Dermis blood vessel endothelial cell (primary cell): ENCODE results near the gene EIPR1. TPM values are rescaled to one million over a fixed set of nuclear protein-coding genes. Genes with fewer than 3 reads are reported as not detected.

Experiments
- DNase-seq: peaks from one replicate; pipeline ENCODE4 v3.0.0; 2010
- total RNA-seq: library from RNA; depleted of rRNA; stranded (reverse); fragments of >200 nt; gene quantifications from 2 replicates; pipeline ENCODE4 v1.2.3, GENCODE V29; 2014

EIPR1 gene
- total RNA-seq, 1 donor from 2014 or later, result 39.3 TPM

- no peak for DNase-seq
Measured at GRCh38 chr2:3323360-3324035, 54.1 kb downstream of the EIPR1 start.

DNA sequence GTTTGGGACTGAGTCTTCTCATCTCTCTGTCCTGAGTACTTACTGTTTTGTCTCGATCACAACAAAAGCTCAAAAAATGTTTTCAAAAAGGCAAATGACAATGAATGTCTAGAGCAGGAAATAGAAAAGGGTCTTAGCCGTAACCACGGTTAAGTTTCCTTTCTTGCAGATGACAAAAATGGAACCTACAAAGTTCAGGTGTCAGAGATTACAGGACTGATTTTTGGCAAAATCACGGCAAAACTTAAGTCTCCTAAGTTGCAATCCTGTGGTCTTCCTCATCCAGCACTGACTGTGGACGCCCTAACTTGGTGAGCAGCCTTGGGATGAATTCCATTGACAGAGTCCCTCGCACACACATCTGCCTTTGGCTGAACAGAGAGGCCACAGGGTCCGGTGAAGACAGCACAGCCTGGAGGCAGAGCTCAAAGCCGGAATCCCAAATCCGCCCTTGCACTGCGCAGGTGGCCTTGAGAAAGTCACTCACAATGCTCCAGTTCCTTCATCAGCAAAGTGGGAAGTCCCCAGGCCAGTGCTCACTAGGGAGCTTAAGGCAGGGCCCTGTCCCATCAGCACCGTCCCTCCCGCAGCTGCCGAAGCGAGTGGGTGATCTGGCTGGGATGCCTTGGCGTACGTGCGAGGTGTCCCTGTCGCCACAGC lies 55.2 kb downstream of the EIPR1 start:
- DNase-seq, result no peak

GRCh38 chr2:3321825-3322224 lies 55.8 kb downstream of the EIPR1 start:
- no peak for DNase-seq

GRCh38 chr2:3320910-3321605 lies 56.6 kb downstream of the EIPR1 start:
- DNase-seq, result no peak

- DNase-seq, result no peak
Measured at GRCh38 chr2:3319745-3320566, 57.7 kb downstream of the EIPR1 start.

- no peak for DNase-seq
Measured at GRCh38 chr2:3319134-3319533, 58.5 kb downstream of the EIPR1 start.

DNA sequence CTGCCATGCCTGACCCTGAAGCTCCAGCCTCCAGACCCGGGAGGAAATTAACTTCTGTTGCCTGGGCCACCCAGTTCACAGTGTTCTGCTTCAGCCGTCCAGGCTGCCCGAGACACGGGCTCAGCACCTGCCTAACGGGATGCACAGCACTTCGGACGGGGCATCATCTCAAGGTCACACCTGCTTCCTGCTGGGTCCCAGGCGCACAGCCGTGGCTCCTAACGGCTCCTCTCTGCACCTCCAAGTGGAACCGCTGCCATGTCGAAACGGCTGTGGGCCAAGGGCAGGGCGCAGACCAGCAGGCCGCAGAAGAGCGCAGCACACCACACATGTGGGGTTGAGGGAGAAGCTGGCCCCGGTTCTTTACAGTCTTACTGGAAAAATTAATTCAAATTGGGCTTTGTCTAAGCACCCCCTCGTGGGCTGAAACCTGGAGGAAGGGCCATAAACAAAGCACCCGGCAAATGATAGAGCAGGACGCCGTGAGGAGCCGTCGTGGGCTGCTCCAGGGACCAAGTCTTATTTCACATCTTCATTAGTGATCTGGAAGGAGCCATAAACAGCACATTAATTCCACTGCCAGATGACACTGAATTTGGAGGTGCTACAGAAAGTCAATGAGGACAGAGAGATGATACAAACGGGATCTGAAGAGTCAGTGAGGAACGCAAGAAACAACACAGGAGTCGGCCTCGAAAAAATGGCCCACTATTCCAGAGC lies 59.6 kb downstream of the EIPR1 start:
- no peak for DNase-seq

GRCh38 chr2:3317277-3317685 lies 60.3 kb downstream of the EIPR1 start:
- no peak for DNase-seq

DNA sequence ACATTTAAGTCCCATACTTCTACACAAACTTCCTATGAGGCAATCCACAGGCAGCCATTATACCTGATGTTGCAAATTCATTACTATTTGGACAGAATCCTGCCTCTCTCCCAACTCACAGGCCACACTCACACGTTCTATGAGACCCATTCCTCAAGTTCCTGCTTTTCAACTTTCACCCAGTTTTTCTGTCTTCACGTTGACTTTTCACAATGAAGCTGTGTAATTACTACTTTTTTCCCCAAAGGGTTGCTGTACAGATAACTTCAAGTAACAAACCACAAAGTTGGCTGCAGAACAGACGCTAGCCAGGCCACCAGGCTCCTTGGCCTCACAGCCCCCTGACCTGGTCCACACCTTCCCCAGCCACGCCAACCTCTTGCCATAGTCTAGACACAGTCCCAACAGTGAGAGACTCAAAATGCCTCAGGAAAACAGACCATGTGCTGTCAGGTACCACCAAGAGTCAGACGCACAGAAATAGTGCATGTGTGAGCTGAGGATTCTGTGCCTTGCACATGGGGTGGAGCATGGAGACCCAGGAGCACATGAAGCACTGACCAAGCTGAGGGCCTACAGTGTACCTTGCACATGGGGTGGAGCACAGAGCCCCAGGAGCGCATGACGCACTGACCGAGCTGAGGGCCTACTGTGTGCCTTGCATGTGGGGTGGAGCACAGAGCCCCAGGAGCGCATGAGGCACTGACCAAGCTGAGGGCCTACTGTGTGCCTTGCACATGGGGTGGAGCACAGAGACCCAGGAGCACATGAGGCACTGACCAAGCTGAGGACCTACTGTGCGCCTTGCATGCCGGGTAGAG lies 61.0 kb downstream of the EIPR1 start:
- DNase-seq, result no peak

DNA sequence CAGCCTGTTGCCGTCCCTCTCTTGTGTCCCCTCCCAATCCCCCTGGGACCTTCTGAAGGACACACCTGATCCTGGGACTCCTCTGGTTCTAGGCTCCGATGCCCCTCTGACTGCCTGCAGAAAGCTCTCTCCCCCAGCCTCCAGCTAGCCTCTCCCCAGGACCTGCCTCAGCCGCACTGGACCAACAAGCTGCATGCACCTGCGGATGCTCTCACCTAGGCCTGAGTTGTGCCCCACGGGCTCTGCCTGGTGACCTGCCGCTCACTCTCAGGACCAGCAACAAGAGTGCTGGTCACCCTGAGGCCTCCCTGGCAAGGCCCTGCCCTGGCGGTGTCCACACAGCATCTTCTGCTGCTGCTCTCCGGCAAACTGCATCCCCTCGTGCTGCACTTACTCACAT lies 63.0 kb downstream of the EIPR1 start:
- no peak for DNase-seq

DNA sequence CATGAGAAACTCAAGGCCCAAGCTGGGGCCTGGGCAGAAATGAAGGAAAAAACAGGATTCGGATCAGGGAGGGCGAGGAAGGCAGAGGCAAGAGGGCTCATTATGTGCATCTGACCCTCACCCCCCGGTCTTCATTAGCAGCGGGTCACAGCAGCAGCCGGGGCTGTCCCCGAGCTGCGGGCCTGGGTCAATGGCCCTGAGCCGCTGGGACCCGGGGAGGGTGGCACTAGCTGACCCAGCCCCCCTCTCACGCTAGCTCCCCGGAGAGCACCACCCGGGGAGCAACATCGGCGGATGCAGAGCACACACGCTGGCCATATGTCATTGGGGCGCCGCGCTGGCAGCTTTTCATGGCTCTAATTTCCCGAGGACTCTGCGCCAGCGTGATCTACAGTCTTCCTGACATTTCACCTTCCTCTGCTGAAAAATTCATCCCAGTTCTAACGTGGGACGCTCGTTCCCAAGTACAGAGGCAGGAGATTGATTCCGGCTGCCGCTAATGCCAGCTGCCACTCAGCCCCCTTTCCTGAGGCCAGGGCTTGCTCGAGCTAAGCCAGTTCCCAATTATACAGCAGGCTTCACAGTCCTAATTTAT lies 63.7 kb downstream of the EIPR1 start:
- DNase-seq, result no peak

GRCh38 chr2:3312576-3313345 lies 64.9 kb downstream of the EIPR1 start:
- DNase-seq, result no peak

GRCh38 chr2:3311601-3312000 lies 66.0 kb downstream of the EIPR1 start:
- no peak for DNase-seq

- peak; percentile 50 for DNase-seq
Measured at GRCh38 chr2:3309496-3310355, 67.9 kb downstream of the EIPR1 start.

DNA sequence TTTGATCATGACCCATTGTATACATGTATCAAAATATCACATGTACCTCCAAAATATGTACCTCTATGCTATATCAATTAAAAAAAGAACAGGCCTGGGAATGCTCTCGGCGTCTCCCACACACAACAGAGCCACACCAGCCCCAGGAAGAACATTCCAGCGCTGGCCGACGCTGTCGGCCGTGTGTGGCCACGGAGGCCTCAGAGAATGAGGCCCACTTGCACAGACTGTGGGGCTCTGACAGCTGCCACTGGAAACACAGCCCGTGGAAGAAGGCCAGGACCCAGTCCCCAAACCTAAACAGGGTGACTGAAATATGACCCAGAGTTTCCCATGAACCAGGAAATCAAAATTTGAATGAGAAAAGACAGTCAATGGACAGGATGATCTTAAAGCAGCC lies 69.7 kb downstream of the EIPR1 start:
- no peak for DNase-seq

- DNase-seq, result no peak
Measured at GRCh38 chr2:3307236-3307635, 70.4 kb downstream of the EIPR1 start.

- no peak for DNase-seq
Measured at GRCh38 chr2:3305952-3306351, 71.7 kb downstream of the EIPR1 start.

DNA sequence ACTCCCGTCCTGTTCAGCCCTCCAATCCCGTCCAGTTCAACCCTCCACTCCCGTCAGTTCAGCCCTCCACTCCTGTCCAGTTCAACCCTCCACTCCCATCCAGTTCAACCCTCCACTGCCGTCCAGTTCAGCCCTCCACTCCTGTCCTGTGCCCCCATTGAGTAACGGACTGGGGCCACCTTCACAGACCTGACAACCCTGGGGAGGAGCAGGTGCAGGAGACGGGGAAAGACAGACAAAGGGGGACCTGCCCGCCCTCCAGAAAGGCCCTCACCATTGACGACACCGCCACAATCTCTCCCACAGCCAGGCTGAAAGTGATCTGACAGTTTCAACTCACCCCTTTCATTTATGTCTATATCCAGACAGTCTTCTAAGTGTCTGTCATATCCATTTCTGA lies 72.2 kb downstream of the EIPR1 start:
- no peak for DNase-seq
